WTC11 (cell line): ENCODE results near the gene STK10. TPM values are rescaled to one million over a fixed set of nuclear protein-coding genes. Genes with fewer than 3 reads are reported as not detected.

Source experiments
- ATAC-seq: fragments of 200-7000 bp; cut with Tn5 transposase; 2 replicates; pipeline ENCODE4 v1.10.0; 2021; ENCODE audit warnings: mild to moderate bottlenecking, moderate library complexity
- CTCF ChIA-PET: fragments of 300-600 bp; sonication (Branson Sonifier 250); formaldehyde crosslinking; loops from one replicate; lab custom pipeline; 2021; ENCODE audit warnings: antibody characterized with exemption; lab: Charles Lee
- POLR2A ChIA-PET: fragments of 350-600 bp; sonication (Branson Sonifier 250); formaldehyde crosslinking; loops from one replicate; lab custom pipeline; 2021; ENCODE audit warnings: antibody characterized with exemption; lab: Charles Lee
- DNase-seq: peaks from one replicate; pipeline ENCODE4 v3.0.0; 2021; ENCODE audit warnings: low spot score
- H3K27ac Mint-ChIP-seq: 2 replicates; pipeline ENCODE4 v1.8.0; 2021; ENCODE audit warnings: mixed read lengths
- H3K27me3 Mint-ChIP-seq: 2 replicates; pipeline ENCODE4 v1.8.0; 2021; ENCODE audit warnings: low read depth, mild to moderate bottlenecking, moderate library complexity, mixed read lengths
- H3K36me3 Mint-ChIP-seq: 2 replicates; pipeline ENCODE4 v1.8.0; 2021; ENCODE audit warnings: mixed read lengths
- H3K4me1 Mint-ChIP-seq: 2 replicates; pipeline ENCODE4 v1.8.0; 2022; ENCODE audit warnings: mixed read lengths
- H3K4me3 Mint-ChIP-seq: 2 replicates; pipeline ENCODE4 v1.8.0; 2021; ENCODE audit warnings: mild to moderate bottlenecking, moderate library complexity, mixed read lengths
- H3K9me3 Mint-ChIP-seq: 2 replicates; pipeline ENCODE4 v1.8.0; 2021; ENCODE audit warnings: mixed read lengths
- EMX1 ChIP-seq: fragments of 250-450 bp; sonication (Bioruptor Pico); IDR thresholded peaks from 2 replicates; pipeline ENCODE4 v1.8.0; 2021; ENCODE audit warnings: mild to moderate bottlenecking
- ESRRA ChIP-seq: sonication (generic); formaldehyde crosslinking; IDR thresholded peaks from 2 replicates; pipeline ENCODE4 v1.8.1; 2022; ENCODE audit warnings: mild to moderate bottlenecking, missing genetic modification reagents, borderline replicate concordance
- GRHL2 ChIP-seq: fragments of 250-450 bp; sonication (Bioruptor Pico); IDR thresholded peaks from 2 replicates; pipeline ENCODE4 v1.8.0; 2022; ENCODE audit warnings: mild to moderate bottlenecking, moderate library complexity; ENCODE audit not compliant: insufficient replicate concordance, severe bottlenecking
- KAT7 ChIP-seq: sonication (generic); formaldehyde crosslinking; IDR thresholded peaks from 2 replicates; pipeline ENCODE4 v1.8.1; 2023; ENCODE audit warnings: missing genetic modification reagents, mild to moderate bottlenecking, borderline replicate concordance
- PRRX2 ChIP-seq: fragments of 250-450 bp; sonication (Bioruptor Pico); IDR thresholded peaks from 2 replicates; pipeline ENCODE4 v1.8.0; 2021; ENCODE audit warnings: mild to moderate bottlenecking
- ZBTB21 ChIP-seq: sonication (generic); formaldehyde crosslinking; IDR thresholded peaks from 2 replicates; pipeline ENCODE4 v1.8.1; 2023; ENCODE audit warnings: mild to moderate bottlenecking, missing genetic modification reagents, borderline replicate concordance
- ZNF396 ChIP-seq: fragments of 250-450 bp; sonication (Bioruptor Pico); IDR thresholded peaks from 2 replicates; pipeline ENCODE4 v1.8.0; 2021; ENCODE audit warnings: mild to moderate bottlenecking, moderate library complexity, borderline replicate concordance
- ZNF423 ChIP-seq: fragments of 250-450 bp; sonication (Bioruptor Pico); IDR thresholded peaks from 2 replicates; pipeline ENCODE4 v2.1.2; 2022; ENCODE audit warnings: mild to moderate bottlenecking, moderate library complexity
- total RNA-seq: library from RNA; stranded (reverse); gene quantifications from 3 replicates; pipeline ENCODE4 v1.2.3, GENCODE V29; 2021
- TF ChIP-seq, protein P1 (sequence below): sonication (generic); formaldehyde crosslinking; IDR thresholded peaks from 2 replicates; pipeline ENCODE4 v1.8.1; 2022; ENCODE audit warnings: missing genetic modification reagents, borderline replicate concordance
- TF ChIP-seq, protein P2 (sequence below): sonication (generic); formaldehyde crosslinking; IDR thresholded peaks from 2 replicates; pipeline ENCODE4 v1.8.1; 2023; ENCODE audit warnings: mild to moderate bottlenecking, missing genetic modification reagents, moderate library complexity
- TF ChIP-seq, protein P3 (sequence below): fragments of 250-450 bp; sonication (Bioruptor Pico); conservative IDR thresholded peaks from 2 replicates; pipeline ENCODE4 v1.9.0; 2021; ENCODE audit warnings: mild to moderate bottlenecking
- TF ChIP-seq, protein P4 (sequence below): sonication (generic); formaldehyde crosslinking; IDR thresholded peaks from 2 replicates; pipeline ENCODE4 v1.8.0; 2023; ENCODE audit warnings: missing genetic modification reagents
- TF ChIP-seq, protein P5 (sequence below): fragments of 200-600 bp; IDR thresholded peaks from 2 replicates; pipeline ENCODE4 v1.8.0; 2022; ENCODE audit warnings: antibody characterized with exemption
- TF ChIP-seq, protein P6 (sequence below): sonication (generic); formaldehyde crosslinking; IDR thresholded peaks from 2 replicates; pipeline ENCODE4 v1.8.0; 2022; ENCODE audit warnings: mild to moderate bottlenecking, missing genetic modification reagents

Gene STK10
- total RNA-seq, 1 experiment from 2014 or later: 20.5 TPM

DNA sequence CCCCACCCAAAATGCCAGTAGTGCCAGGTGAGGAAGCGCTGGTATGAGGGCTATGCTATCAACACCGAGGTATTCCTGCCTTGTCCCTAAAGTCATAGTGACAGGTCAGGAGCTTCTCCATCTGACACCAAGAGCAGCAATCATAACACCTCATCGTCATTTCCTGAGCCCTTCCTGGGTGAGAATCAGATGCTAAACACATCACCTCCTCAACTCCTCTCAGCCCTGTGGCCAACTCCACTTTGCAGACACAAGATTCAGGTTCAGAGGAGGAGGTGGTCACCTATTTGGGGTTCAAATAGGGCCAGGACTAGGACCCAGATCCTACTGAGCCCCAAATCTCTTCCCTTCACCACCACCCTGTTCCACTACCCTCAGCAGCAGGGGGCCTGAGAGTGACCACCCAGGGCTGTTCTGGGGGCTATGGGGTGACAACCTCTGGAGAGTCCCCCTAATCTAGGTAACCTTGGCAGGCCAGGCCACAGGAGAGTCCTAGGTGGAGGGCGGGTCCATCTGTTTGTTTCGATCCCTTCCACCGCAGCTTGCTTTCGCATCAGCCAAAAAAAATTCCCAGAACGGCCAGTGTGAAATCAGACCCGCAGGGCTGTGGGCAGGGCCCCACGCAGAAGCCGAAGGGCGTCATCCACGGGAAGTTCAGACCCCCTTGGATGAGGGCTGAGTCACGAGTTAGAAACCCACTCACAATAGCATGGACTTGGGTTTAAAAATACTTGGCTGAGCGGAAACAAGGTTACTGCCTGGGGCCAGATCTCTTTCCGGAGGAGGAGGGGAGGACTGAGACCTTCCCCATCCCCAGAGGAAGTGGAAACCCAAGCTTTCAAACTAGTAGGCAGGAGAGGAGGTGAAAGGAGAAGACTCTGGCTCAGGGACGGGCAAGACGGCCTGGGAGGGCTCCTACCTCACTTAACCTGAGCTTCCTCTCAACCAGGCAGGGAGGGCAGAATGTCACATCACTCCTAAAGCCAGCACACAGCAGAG, 8.7 kb downstream of the STK10 start (continued):
- TF ChIP-seq, protein P1, sequence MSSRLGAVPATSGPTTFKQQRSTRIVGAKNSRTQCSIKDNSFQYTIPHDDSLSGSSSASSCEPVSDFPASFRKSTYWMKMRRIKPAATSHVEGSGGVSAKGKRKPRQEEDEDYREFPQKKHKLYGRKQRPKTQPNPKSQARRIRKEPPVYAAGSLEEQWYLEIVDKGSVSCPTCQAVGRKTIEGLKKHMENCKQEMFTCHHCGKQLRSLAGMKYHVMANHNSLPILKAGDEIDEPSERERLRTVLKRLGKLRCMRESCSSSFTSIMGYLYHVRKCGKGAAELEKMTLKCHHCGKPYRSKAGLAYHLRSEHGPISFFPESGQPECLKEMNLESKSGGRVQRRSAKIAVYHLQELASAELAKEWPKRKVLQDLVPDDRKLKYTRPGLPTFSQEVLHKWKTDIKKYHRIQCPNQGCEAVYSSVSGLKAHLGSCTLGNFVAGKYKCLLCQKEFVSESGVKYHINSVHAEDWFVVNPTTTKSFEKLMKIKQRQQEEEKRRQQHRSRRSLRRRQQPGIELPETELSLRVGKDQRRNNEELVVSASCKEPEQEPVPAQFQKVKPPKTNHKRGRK (CRISPR knock-in tag): no peak
- TF ChIP-seq, protein P2, sequence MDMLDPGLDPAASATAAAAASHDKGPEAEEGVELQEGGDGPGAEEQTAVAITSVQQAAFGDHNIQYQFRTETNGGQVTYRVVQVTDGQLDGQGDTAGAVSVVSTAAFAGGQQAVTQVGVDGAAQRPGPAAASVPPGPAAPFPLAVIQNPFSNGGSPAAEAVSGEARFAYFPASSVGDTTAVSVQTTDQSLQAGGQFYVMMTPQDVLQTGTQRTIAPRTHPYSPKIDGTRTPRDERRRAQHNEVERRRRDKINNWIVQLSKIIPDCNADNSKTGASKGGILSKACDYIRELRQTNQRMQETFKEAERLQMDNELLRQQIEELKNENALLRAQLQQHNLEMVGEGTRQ (CRISPR knock-in tag): no peak
- TF ChIP-seq, protein P3, sequence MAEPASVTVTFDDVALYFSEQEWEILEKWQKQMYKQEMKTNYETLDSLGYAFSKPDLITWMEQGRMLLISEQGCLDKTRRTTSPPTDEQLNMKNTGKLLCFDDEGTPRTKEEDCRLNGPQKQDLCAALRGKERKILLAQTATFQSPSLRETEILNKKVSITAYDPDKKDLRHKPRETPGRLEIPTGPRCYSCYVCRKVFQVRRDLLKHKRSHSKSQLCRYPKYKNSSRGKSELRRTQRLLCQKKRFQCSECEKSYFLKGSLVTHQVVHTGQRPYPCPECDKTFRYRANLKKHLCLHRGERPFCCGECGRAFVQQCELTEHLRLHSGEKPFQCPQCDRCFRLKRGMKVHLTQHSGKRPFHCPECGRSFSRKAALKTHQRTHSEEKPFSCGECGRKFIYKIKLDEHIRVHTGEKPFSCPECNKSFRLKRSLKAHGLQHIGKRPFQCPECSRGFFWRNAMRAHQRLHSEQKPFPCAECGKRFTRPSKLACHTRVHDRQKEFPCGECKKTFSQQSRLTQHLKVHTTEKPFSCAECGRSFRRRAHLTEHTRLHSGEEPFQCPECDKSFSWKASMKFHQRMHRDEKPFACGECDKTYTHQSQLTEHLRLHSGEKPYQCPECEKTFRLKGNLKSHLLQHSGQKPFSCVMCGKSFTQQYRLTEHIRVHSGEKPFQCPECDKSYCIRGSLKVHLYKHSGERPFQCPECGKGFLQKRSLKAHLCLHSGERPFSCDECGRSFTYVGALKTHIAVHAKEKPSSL (CRISPR knock-in tag): no peak
- TF ChIP-seq KAT7 (CRISPR knock-in tag): no peak
- TF ChIP-seq, protein P4, sequence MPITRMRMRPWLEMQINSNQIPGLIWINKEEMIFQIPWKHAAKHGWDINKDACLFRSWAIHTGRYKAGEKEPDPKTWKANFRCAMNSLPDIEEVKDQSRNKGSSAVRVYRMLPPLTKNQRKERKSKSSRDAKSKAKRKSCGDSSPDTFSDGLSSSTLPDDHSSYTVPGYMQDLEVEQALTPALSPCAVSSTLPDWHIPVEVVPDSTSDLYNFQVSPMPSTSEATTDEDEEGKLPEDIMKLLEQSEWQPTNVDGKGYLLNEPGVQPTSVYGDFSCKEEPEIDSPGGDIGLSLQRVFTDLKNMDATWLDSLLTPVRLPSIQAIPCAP (CRISPR knock-in tag): no peak
- TF ChIP-seq, protein P5, sequence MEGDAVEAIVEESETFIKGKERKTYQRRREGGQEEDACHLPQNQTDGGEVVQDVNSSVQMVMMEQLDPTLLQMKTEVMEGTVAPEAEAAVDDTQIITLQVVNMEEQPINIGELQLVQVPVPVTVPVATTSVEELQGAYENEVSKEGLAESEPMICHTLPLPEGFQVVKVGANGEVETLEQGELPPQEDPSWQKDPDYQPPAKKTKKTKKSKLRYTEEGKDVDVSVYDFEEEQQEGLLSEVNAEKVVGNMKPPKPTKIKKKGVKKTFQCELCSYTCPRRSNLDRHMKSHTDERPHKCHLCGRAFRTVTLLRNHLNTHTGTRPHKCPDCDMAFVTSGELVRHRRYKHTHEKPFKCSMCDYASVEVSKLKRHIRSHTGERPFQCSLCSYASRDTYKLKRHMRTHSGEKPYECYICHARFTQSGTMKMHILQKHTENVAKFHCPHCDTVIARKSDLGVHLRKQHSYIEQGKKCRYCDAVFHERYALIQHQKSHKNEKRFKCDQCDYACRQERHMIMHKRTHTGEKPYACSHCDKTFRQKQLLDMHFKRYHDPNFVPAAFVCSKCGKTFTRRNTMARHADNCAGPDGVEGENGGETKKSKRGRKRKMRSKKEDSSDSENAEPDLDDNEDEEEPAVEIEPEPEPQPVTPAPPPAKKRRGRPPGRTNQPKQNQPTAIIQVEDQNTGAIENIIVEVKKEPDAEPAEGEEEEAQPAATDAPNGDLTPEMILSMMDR: no peak
- TF ChIP-seq EMX1: no peak
- TF ChIP-seq, protein P6, sequence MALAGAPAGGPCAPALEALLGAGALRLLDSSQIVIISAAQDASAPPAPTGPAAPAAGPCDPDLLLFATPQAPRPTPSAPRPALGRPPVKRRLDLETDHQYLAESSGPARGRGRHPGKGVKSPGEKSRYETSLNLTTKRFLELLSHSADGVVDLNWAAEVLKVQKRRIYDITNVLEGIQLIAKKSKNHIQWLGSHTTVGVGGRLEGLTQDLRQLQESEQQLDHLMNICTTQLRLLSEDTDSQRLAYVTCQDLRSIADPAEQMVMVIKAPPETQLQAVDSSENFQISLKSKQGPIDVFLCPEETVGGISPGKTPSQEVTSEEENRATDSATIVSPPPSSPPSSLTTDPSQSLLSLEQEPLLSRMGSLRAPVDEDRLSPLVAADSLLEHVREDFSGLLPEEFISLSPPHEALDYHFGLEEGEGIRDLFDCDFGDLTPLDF (CRISPR knock-in tag): no peak
- TF ChIP-seq ZBTB21 (CRISPR knock-in tag): no peak
- TF ChIP-seq, all 79 proteins: peak for 0

DNA sequence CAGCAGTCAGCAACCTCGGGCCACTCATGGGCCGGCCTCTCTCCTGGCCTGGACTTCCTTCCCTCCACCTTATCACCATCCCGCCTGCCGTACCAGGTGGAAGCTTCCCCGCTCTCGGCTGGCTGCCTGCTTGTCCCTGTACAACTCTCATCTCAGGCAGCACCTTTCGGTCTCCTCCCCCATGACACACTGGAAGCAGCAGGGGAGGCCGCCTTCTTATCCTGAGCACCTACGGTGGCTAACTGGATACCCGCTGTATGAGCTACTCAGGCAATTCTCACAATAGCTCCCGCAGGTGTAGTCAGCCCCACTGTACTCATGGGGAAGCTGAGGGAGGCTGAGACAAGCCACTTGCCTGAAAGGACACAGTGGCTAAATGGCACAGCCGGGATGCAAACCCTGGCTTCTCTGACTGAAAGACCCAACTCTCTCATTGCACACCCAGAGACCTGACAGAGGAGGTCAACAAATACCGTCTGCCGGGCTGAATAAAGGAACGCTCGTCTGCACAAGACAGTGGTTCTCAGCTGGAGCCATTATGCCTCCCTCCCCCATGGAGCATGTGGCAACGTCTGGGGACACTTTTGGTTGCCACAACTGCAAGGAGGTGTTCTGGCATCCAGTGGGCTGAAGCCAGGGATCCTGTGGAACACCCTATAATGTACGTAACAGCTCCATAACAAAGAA, 9.6 kb downstream of the STK10 start:
- peaks cover 4% of the 10 kb centered on the region; the same call in 1 of the 2 replicates for H3K36me3 Mint-ChIP-seq
- POLR2A ChIA-PET: interaction anchor here (0.6 kb wide), 1 partner anchor 21 kb away, joined by 5 read pairs; no protein-coding TSS in a partner anchor
- CTCF ChIA-PET: interaction anchor here (0.5 to 2.1 kb wide), 10 partner anchors 8 to 128 kb away, joined by 3 to 5 read pairs (median 3); partner anchors contain the start of gene STK10
- TF ChIP-seq ESRRA (no peak), ZNF396 (CRISPR knock-in tag) (no peak), PRRX2 (CRISPR knock-in tag) (no peak), ZNF423 (CRISPR knock-in tag) (peak; percentile 91), GRHL2 (CRISPR knock-in tag) (no peak)
- TF ChIP-seq, all 79 proteins: peak for 1
- Mint-ChIP-seq H3K4me3 (no peak overlapping the region), H3K27me3 (no peaks in the 10 kb centered on the region; the same call in 1 of the 2 replicates), H3K4me1 (peaks cover 36% of the 10 kb centered on the region), H3K9me3 (peaks cover 3% of the 10 kb centered on the region; the same call in 1 of the 2 replicates), H3K27ac (peak overlapping the region; percentile 90)
- ATAC-seq (peak; percentile 7; the same call in 1 of the 2 replicates), DNase-seq (no peak)
